AG09319 (cell line): ENCODE measurements around the gene DYSF.

ENCODE experiments used
- DNase-seq: peaks from one replicate; pipeline ENCODE4 v3.0.0-alpha.2; 2010; ENCODE audit warnings: low read depth; ENCODE audit errors: extremely low read depth
- TF ChIP-seq, protein P1 (sequence below): IDR thresholded peaks from 2 replicates; pipeline ENCODE4 v1.5.1; 2011; ENCODE audit warnings: low read depth, mild to moderate bottlenecking, inconsistent platforms, low read length, moderate library complexity

DYSF gene

DNA sequence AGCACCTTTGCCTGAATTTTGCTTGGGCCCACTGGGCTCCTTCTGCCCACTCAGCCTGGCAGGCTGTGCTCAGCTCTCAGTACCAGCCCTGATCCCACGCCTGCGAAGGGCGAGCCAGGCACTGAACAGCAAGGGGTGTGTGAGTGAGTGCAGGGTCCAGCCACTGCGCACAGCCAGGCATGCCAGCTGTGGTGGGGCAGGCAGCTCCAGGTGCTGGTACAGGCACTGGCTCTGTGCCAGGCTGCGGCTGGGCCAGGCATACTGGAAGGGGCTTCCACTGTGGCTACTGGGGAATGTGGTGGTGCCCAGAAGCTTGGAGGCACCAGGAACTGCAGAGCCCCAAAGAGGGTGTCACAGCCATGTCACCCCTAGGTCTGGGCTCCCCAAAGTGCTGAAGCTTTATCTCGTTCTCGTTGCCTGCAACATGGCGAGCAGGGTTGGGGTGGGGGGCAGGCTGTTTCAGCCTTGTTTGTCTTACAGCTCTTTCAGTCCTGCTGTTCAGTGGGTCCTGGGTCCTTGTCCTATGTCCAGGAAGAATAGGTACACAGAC lies 8.8 kb downstream of the DYSF start:
- TF ChIP-seq, protein P1, sequence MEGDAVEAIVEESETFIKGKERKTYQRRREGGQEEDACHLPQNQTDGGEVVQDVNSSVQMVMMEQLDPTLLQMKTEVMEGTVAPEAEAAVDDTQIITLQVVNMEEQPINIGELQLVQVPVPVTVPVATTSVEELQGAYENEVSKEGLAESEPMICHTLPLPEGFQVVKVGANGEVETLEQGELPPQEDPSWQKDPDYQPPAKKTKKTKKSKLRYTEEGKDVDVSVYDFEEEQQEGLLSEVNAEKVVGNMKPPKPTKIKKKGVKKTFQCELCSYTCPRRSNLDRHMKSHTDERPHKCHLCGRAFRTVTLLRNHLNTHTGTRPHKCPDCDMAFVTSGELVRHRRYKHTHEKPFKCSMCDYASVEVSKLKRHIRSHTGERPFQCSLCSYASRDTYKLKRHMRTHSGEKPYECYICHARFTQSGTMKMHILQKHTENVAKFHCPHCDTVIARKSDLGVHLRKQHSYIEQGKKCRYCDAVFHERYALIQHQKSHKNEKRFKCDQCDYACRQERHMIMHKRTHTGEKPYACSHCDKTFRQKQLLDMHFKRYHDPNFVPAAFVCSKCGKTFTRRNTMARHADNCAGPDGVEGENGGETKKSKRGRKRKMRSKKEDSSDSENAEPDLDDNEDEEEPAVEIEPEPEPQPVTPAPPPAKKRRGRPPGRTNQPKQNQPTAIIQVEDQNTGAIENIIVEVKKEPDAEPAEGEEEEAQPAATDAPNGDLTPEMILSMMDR = no peak
- DNase-seq = no peak

DNA sequence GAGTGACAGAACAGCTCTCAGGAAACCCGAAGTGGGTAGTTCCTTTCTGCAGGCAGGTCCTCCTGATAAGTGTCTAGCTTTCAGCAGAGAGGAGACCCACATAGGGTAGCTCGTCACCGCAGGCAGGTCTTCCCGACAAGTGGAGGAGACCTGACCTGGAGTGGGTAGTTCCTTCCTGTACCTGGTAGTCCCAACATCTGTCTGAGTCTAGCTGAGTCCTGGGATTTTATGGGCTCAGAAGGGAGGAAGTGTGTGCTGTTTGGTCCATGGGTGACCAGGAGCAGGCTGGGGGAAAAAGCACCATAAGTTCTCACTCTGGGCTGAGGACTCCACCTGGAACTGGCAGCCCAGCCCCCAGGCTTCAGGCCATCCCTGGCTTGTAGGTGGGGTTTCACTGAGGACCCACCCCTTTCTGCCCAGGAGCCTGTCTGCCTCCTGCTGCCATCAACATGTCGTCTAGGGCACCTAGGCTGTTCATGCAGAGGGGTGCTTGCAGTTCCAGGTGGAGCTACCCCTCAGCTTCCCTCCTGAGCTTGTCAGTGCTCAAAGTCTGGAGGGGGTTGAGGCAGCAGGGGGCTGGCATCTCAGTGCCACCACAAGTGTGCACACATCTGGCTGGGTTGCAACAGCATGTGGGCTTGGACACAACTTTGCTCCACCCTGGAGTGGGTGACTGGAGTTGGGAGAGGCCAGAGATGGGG lies 9.4 kb downstream of the DYSF start:
- TF ChIP-seq, protein P1 = no peak
- DNase-seq = no peak

DNA sequence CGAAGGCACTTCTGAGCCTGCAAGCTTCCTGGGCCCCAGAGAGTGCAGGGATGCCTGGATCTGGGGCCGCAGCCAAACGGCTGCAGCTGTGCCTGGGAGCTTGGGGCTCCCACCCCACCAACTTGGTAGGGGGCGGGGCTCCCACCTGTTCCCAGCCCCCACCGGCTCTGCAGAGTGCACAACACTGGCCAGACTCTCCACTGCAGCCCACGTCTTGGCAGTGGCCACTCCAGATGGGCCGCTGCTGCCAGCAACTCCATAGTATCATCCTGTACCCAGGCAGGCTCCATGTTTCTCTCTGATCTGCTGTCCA lies 9.9 kb downstream of the DYSF start:
- TF ChIP-seq, protein P1 = no peak
- DNase-seq = no peak

DNA sequence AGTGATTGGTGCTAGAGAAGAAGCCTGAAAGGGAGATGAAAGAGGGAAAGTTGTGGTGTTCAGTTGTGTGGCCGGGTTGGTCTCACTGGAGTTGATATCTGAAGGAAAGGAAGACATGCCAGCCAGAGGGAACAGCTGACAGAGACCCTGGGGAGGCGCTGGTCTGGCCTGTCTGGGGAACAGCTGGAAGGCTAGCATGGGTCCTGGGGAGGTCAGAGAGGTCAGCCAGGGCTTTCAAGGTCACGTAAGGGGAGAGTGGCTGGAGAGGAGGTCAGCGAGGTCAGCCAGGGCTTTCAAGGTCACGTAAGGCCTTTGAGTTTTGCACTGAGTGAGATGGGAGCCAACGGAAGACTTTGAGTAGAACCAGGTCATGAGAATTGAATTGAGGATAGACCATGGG lies 11.0 kb downstream of the DYSF start:
- DNase-seq = no peak
- TF ChIP-seq, protein P1 = no peak

DNA sequence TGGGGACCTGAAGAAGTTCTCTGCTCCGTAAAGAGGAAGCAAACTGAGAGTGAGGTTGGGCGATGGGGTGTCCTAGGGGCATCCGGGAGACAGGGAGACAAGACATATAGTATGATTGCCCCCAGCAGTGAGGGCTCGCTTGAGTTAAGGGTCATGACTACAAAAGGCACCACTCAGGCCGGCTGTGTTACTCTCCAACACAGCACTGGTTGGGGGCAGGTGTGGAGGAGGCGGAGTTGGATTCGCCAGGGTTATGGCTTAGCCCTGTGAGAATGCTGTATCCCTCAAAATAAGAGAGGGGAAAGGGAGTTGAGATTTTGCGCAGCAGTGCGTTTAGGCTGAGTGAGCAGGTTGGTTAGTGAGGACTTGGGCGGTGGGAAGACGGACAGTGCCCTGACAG lies 12.0 kb downstream of the DYSF start:
- no peak for DNase-seq
- TF ChIP-seq, protein P1 = no peak

DNA sequence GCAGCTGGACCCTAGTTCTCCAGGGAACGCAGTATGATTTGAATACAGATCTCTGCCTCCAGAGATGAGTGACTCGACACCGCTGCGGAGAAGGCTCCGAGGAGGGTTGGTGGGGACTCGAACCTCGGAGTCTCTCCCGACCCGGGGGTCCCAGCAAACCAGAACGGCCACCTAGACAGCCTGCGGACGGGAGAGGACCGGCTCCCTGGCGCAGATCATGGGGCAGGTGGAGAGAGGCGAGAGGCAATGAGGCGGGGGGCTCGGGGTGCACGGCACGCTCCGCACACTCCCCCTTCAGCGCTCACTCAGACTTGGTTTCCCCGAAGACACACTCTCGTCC lies 12.6 kb downstream of the DYSF start:
- no peak for DNase-seq

More for the DNA sequence above, 12.6 kb downstream of the DYSF start:
- TF ChIP-seq, protein P1 = no peak
